ENCODE data around the gene MED22. TPM values are rescaled to one million over a fixed set of nuclear protein-coding genes. Genes with fewer than 3 reads are reported as not detected.
A peak's percentile ranks its signal among the peaks of the same experiment; 100 is the strongest.
"Not testable (repeated sequence)": the region's sequence is repeated elsewhere in the genome, so short reads cannot be mapped to it uniquely, and the experiment has no call there.

MED22 gene
- total RNA-seq, 2 donors from 2014 or later: 50.0 to 51.2 TPM

GRCh38 chr9:133332381-133332730, 15.6 kb downstream of the MED22 start:
- ATAC-seq (ENCODE audit: insufficient number of reproducible peaks, low FRiP score, low read depth): no peak
- DNase-seq (ENCODE audit: low spot score): no peak
- Histone ChIP-seq H3K27ac (no peak overlapping the region), H3K27me3 (replicated peaks; ENCODE audit: insufficient read depth) (no peaks in the 10 kb centered on the region), H3K9me3 (no peaks in the 10 kb centered on the region), H3K4me1 (ENCODE audit: control insufficient read depth in 1 of 2, low read depth in 2 of 2) (peaks cover 18 to 28% of the 10 kb centered on the region in 2 donors), H3K4me3 (no peak overlapping the region), H3K36me3 (peaks cover 40% of the 10 kb centered on the region)
- no peak for TF ChIP-seq CTCF (IDR thresholded peaks at IDR 0.05)

GRCh38 chr9:133331641-133332380, 16.1 kb downstream of the MED22 start:
- ATAC-seq (ENCODE audit: insufficient number of reproducible peaks, low FRiP score, low read depth): no peak
- Histone ChIP-seq H3K27me3 (replicated peaks; ENCODE audit: insufficient read depth) (no peaks in the 10 kb centered on the region), H3K4me1 (ENCODE audit: control insufficient read depth in 1 of 2, low read depth in 2 of 2) (peaks cover 18 to 28% of the 10 kb centered on the region in 2 donors), H3K9me3 (no peaks in the 10 kb centered on the region), H3K4me3 (no peak overlapping the region), H3K36me3 (peaks cover 40% of the 10 kb centered on the region), H3K27ac (no peak overlapping the region)
- DNase-seq (ENCODE audit: low spot score): no peak
- no peak for TF ChIP-seq CTCF (IDR thresholded peaks at IDR 0.05)

- H3K27me3 ChIP-seq (replicated peaks; ENCODE audit: insufficient read depth): no peaks in the 10 kb centered on the region
- ATAC-seq (ENCODE audit: insufficient number of reproducible peaks, low FRiP score, low read depth): no peak
These were observed 16.7 kb downstream of the MED22 start for GRCh38 chr9:133331221-133331620.

GRCh38 chr9:133329306-133330156, 18.4 kb downstream of the MED22 start:
- DNase-seq (ENCODE audit: low spot score): not testable (repeated sequence)
- peaks cover 40% of the 10 kb centered on the region for H3K36me3 ChIP-seq

More at GRCh38 chr9:133331221-133331620, 16.7 kb downstream of the MED22 start:
- Histone ChIP-seq H3K4me3 (no peak overlapping the region), H3K9me3 (no peaks in the 10 kb centered on the region), H3K27ac (no peak overlapping the region), H3K4me1 (ENCODE audit: control insufficient read depth in 1 of 2, low read depth in 2 of 2) (peaks cover 13 to 22% of the 10 kb centered on the region in 2 donors), H3K36me3 (peaks cover 40% of the 10 kb centered on the region)
- no peak for DNase-seq (ENCODE audit: low spot score)
- no peak for TF ChIP-seq CTCF (IDR thresholded peaks at IDR 0.05)

More at GRCh38 chr9:133329306-133330156, 18.4 kb downstream of the MED22 start:
- peak; percentile 35 for TF ChIP-seq CTCF (IDR thresholded peaks at IDR 0.05)
- not testable (repeated sequence) for H3K27ac ChIP-seq; ATAC-seq (ENCODE audit: insufficient number of reproducible peaks, low FRiP score, low read depth); H3K9me3 ChIP-seq; H3K27me3 ChIP-seq (replicated peaks; ENCODE audit: insufficient read depth); H3K4me3 ChIP-seq
- peaks cover 4 to 11% of the 10 kb centered on the region in 2 donors for H3K4me1 ChIP-seq (ENCODE audit: control insufficient read depth in 1 of 2, low read depth in 2 of 2)
